ENCODE data around the gene PAM. TPM values are rescaled to one million over a fixed set of nuclear protein-coding genes. Genes with fewer than 3 reads are reported as not detected.

The PAM gene
- total and polyA plus RNA-seq, 2 donors (not counting 3 experiments of a cell fraction or from before 2014, with no cell fraction given), result 118 to 176 TPM

DNA sequence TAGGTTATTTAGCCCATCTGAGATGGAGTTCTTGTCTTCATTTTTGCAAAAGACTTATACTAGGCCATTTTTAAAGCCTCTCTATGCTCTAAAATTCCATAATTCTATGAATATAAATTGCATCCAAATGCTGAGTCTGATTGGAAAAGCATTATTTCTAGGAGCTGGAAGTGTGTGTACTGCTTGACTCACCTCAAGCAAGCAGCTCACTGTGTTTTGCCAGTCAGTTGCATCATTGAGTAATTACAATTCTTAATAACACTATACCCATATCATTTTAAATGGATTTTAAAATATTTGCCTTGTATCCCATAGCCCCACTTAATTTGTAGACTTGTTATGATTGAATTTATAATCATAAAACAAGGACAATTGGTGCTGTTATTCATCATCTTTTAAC lies 161.0 kb downstream of the PAM start:
- CTCF ChIA-PET, result no interaction called here
- no TSS peak for BruUV-seq (replicated peaks)
- TF ChIP-seq, protein P1, sequence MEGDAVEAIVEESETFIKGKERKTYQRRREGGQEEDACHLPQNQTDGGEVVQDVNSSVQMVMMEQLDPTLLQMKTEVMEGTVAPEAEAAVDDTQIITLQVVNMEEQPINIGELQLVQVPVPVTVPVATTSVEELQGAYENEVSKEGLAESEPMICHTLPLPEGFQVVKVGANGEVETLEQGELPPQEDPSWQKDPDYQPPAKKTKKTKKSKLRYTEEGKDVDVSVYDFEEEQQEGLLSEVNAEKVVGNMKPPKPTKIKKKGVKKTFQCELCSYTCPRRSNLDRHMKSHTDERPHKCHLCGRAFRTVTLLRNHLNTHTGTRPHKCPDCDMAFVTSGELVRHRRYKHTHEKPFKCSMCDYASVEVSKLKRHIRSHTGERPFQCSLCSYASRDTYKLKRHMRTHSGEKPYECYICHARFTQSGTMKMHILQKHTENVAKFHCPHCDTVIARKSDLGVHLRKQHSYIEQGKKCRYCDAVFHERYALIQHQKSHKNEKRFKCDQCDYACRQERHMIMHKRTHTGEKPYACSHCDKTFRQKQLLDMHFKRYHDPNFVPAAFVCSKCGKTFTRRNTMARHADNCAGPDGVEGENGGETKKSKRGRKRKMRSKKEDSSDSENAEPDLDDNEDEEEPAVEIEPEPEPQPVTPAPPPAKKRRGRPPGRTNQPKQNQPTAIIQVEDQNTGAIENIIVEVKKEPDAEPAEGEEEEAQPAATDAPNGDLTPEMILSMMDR (IDR thresholded peaks at IDR 0.05; ENCODE audit: extremely low read depth in 1 of 2, insufficient read depth in 1 of 2, low read depth in 1 of 2, low read length in 2 of 2), result no peak
- Histone ChIP-seq H4K20me1 (replicated peaks; ENCODE audit: control insufficient read depth, extremely low read depth, insufficient read depth, low read length) (peaks cover 3% of the 10 kb centered on the region), H3K9ac (replicated peaks; ENCODE audit: extremely low read depth, insufficient read depth, low read length) (no peak overlapping the region), H3K9me1 (replicated peaks; ENCODE audit: control insufficient read depth, extremely low read depth, insufficient read depth, low read length) (no peaks in the 10 kb centered on the region), H3K9me3 (replicated peaks; ENCODE audit: control insufficient read depth, insufficient read depth, low read length) (no peaks in the 10 kb centered on the region), H3K36me3 (ENCODE audit: control insufficient read depth in 2 of 2, extremely low read depth in 1 of 2, insufficient read depth in 2 of 2, low read length in 2 of 2) (no peaks in the 10 kb centered on the region), H2AFZ (ENCODE audit: low read depth, low read length) (no peak overlapping the region), H3K4me1 (ENCODE audit: control insufficient read depth, extremely low read depth, insufficient read depth, low read length) (peaks cover 16% of the 10 kb centered on the region), H3K4me2 (ENCODE audit: insufficient read depth, low read length) (no peak overlapping the region), H3K79me2 (ENCODE audit: control insufficient read depth, insufficient read depth, low read length) (no peaks in the 10 kb centered on the region), H3K4me3 (replicated peaks in 1 of 3; ENCODE audit: insufficient read depth in 1 of 3, low read depth in 1 of 3, low read length in 3 of 3) (no peak overlapping the region), H3K27me3 (ENCODE audit: control insufficient read depth in 2 of 2, insufficient read depth in 2 of 2, low read length in 2 of 2) (no peaks in the 10 kb centered on the region), H3K27ac (ENCODE audit: insufficient read depth, low read depth, low read length) (no peak overlapping the region)
- no peak for FAIRE-seq
- DNase-seq (ENCODE audit: low read depth, low spot score), result no peak
- POLR2A ChIA-PET, result no interaction called here
- intact Hi-C loops (cut with micrococcal nuclease) (no loop called here), dilution Hi-C loops (cut with MboI; ENCODE audit: extremely low pct_ligation_motif_present, low sequenced_read_pairs) (no loop called here)

DNA sequence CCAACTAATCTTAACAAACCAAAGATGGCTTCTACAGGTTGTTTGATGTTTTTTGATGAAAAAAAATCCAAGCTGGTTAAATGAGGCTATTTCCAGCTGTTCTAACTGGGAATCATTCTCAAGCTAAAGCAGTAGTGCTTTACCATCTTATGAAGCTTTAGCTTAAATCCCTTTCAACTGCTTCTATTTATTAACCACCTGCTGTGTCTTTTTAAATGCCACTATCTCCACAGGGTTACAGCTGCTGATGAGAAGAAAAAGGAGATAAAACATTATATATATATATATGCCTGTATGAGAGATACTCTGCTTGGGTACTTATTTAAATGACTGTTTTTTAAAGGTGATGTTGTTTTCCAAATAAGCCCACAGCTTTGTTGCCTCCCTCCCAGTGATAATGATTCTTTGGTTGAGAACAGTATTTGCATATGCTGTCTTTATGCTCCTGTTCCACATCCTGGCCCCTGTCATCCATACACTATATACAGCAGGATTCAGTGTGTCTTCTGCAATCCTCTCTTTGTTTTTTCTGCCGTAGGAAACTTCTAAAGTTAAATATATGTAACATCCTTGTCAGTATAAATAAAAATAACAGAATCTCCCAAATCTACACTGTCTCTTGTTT lies 164.0 kb downstream of the PAM start:
- CTCF ChIA-PET, result interaction anchor here (0.9 to 1.2 kb wide), 2 partner anchors 9 to 139 kb away, joined by 3 read pairs; no protein-coding TSS in a partner anchor
- Histone ChIP-seq H4K20me1 (replicated peaks; ENCODE audit: control insufficient read depth, extremely low read depth, insufficient read depth, low read length) (peaks cover 3% of the 10 kb centered on the region), H3K4me2 (ENCODE audit: insufficient read depth, low read length) (no peak overlapping the region), H3K4me1 (ENCODE audit: control insufficient read depth, extremely low read depth, insufficient read depth, low read length) (peaks cover 3% of the 10 kb centered on the region), H3K9me3 (replicated peaks; ENCODE audit: control insufficient read depth, insufficient read depth, low read length) (no peaks in the 10 kb centered on the region), H3K27me3 (ENCODE audit: control insufficient read depth in 2 of 2, insufficient read depth in 2 of 2, low read length in 2 of 2) (no peaks in the 10 kb centered on the region), H3K9ac (replicated peaks; ENCODE audit: extremely low read depth, insufficient read depth, low read length) (no peak overlapping the region), H3K9me1 (replicated peaks; ENCODE audit: control insufficient read depth, extremely low read depth, insufficient read depth, low read length) (no peaks in the 10 kb centered on the region), H3K27ac (ENCODE audit: insufficient read depth, low read depth, low read length) (no peak overlapping the region), H2AFZ (ENCODE audit: low read depth, low read length) (no peak overlapping the region), H3K4me3 (replicated peaks in 1 of 3; ENCODE audit: insufficient read depth in 1 of 3, low read depth in 1 of 3, low read length in 3 of 3) (no peak overlapping the region), H3K36me3 (ENCODE audit: control insufficient read depth in 2 of 2, extremely low read depth in 1 of 2, insufficient read depth in 2 of 2, low read length in 2 of 2) (peaks cover 0 to 2% of the 10 kb centered on the region in 2 experiments), H3K79me2 (ENCODE audit: control insufficient read depth, insufficient read depth, low read length) (no peaks in the 10 kb centered on the region)
- DNase-seq (ENCODE audit: low read depth, low spot score), result no peak
- BruUV-seq (replicated peaks), result no TSS peak
- intact Hi-C loops (cut with micrococcal nuclease), result no loop called here
- no peak for TF ChIP-seq EZH2 (IDR thresholded peaks at IDR 0.05; ENCODE audit: borderline replicate concordance, low read depth, low read length, severe bottlenecking)
- TF ChIP-seq JUN (IDR thresholded peaks at IDR 0.05; ENCODE audit: borderline replicate concordance, insufficient read depth, insufficient read length, low read depth), result no peak
- TF ChIP-seq, protein P1 (IDR thresholded peaks at IDR 0.05; ENCODE audit: extremely low read depth in 1 of 2, insufficient read depth in 1 of 2, low read depth in 1 of 2, low read length in 2 of 2), result no peak
- no peak for TF ChIP-seq MYC (IDR thresholded peaks at IDR 0.05; ENCODE audit: low read depth, low read length)
- no peak for TF ChIP-seq FOS (IDR thresholded peaks at IDR 0.05; ENCODE audit: borderline replicate concordance, insufficient read depth, low read length)
- TF ChIP-seq GATA2 (IDR thresholded peaks at IDR 0.05; ENCODE audit: insufficient read depth, insufficient read length, low read depth, low read length), result no peak
- TF ChIP-seq POLR2A (IDR thresholded peaks at IDR 0.05; ENCODE audit: low read depth, low read length), result no peak
- no peak for TF ChIP-seq POLR2AphosphoS5 (IDR thresholded peaks at IDR 0.05; ENCODE audit: insufficient read depth, low read depth, low read length)
- TF ChIP-seq, protein P2, sequence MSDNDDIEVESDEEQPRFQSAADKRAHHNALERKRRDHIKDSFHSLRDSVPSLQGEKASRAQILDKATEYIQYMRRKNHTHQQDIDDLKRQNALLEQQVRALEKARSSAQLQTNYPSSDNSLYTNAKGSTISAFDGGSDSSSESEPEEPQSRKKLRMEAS (IDR thresholded peaks at IDR 0.05; ENCODE audit: insufficient read depth, insufficient read length), result no peak
- FAIRE-seq, result no peak
- POLR2A ChIA-PET, result no interaction called here
- dilution Hi-C loops (cut with MboI; ENCODE audit: extremely low pct_ligation_motif_present, low sequenced_read_pairs), result no loop called here
